HCT116 (cell line): Measurements from ENCODE around the gene SENP8. TPM values are rescaled to one million over a fixed set of nuclear protein-coding genes. Genes with fewer than 3 reads are reported as not detected.

Source experiments
- ATAC-seq: fragments of 200-7000 bp; cut with Tn5 transposase; 2 replicates; pipeline ENCODE4 v1.9.1; 2020; ENCODE audit warnings: mild to moderate bottlenecking, moderate library complexity
- BruUV-seq: library from RNA; stranded (reverse); fragments of 400-500 nt; replicated peaks from 2 replicates; lab custom pipeline; 2021; lab: Mats Ljungman, UMichigan
- CTCF ChIA-PET: fragments of 300-600 bp; sonication (Branson Sonifier 250); formaldehyde crosslinking; loops from one replicate; lab custom pipeline; 2021; ENCODE audit warnings: antibody characterized with exemption; lab: Charles Lee
- POLR2A ChIA-PET: fragments of 300-600, 350-600 bp; sonication (Branson Sonifier 250); formaldehyde crosslinking; loops from one replicate; lab custom pipeline; 2021; ENCODE audit warnings: antibody characterized with exemption; lab: Charles Lee
- RAD21 ChIA-PET, 2 experiments: fragments of 300-600 bp; sonication (Branson Sonifier 250); formaldehyde crosslinking; loops; one replicate each; lab custom pipeline; 2023; ENCODE audit warnings: low total read pairs in 2 of 2; ENCODE audit not compliant: uncharacterized antibody in 2 of 2, unreplicated experiment in 2 of 2, low non-redundant PET in 1 of 2; lab: Charles Lee
- DNase-seq: peaks from one replicate; pipeline ENCODE4 v3.0.0-alpha.2; 2010; ENCODE audit warnings: low read depth, low spot score
- H2AFZ ChIP-seq: fragments of 200-600 bp; shearing (Covaris generic), sonication (generic); 2 replicates; pipeline ENCODE4 v1.6.1; 2017; ENCODE audit warnings: low read depth, mixed run types, mixed read lengths, antibody characterized with exemption, low read length; ENCODE audit not compliant: poor library complexity, severe bottlenecking
- H3K27ac ChIP-seq: 2 replicates; pipeline ENCODE4 v1.5.1; 2012; ENCODE audit warnings: low read depth, low read length
- H3K27me3 ChIP-seq: fragments of 200-600 bp; sonication (generic); 2 replicates; pipeline ENCODE4 v1.6.1; 2016; ENCODE audit warnings: mixed run types, low read length, mixed read lengths; ENCODE audit not compliant: insufficient read depth
- H3K36me3 ChIP-seq, 2 experiments: fragments of 200-500 bp in 1 of 2; fragments of 200-600 bp in 1 of 2; sonication (Bioruptor generic) in 1 of 2; sonication (generic) in 1 of 2; 2 replicates each; pipeline versions ENCODE4 v1.5.1 to v1.6.1; 2014 to 2016; ENCODE audit warnings: low read length in 2 of 2, inconsistent platforms in 1 of 2, mixed read lengths in 1 of 2, mixed run types in 1 of 2; ENCODE audit not compliant: insufficient read depth in 2 of 2, control insufficient read depth in 1 of 2
- H3K4me1 ChIP-seq, 2 experiments: fragments of 200-600 bp in 1 of 2; sonication (generic) in 1 of 2; 2 replicates each; pipeline versions ENCODE4 v1.5.1 to v1.6.1; 2012 to 2017; ENCODE audit warnings: low read length in 2 of 2, inconsistent platforms in 1 of 2, mild to moderate bottlenecking in 1 of 2, mixed read lengths in 1 of 2, mixed run types in 1 of 2, moderate library complexity in 1 of 2; ENCODE audit not compliant: insufficient read depth in 2 of 2, control insufficient read depth in 1 of 2
- H3K4me2 ChIP-seq: fragments of 200-600 bp; sonication (generic); 2 replicates; pipeline ENCODE4 v1.6.1; 2017; ENCODE audit warnings: mixed run types, low read length, mixed read lengths
- H3K4me3 ChIP-seq, 2 experiments: fragments of 200-600 bp in 1 of 2; sonication (generic) in 1 of 2; replicated peaks in 1 of 2; 2 replicates each; pipeline ENCODE4 v1.5.1; 2011 to 2016; ENCODE audit warnings: low read length in 2 of 2, control low read depth in 1 of 2, low read depth in 1 of 2, mild to moderate bottlenecking in 1 of 2, mixed read lengths in 1 of 2, mixed run types in 1 of 2
- H3K79me2 ChIP-seq: fragments of 200-600 bp; sonication (generic); 2 replicates; pipeline ENCODE4 v1.6.1; 2017; ENCODE audit warnings: mild to moderate bottlenecking, mixed run types, low read length, moderate library complexity, mixed read lengths; ENCODE audit not compliant: insufficient read depth
- H3K9ac ChIP-seq: fragments of 200-600 bp; sonication (generic); 2 replicates; pipeline ENCODE4 v1.6.1; 2016; ENCODE audit warnings: low read length, mixed read lengths
- H3K9me2 ChIP-seq: fragments of 200-600 bp; sonication (generic), shearing (Covaris generic); 2 replicates; pipeline ENCODE4 v1.6.1; 2017; ENCODE audit warnings: mixed run types, mild to moderate bottlenecking, moderate library complexity; ENCODE audit not compliant: insufficient read depth
- H3K9me3 ChIP-seq, 2 experiments: fragments of 200-500 bp in 1 of 2; fragments of 200-600 bp in 1 of 2; sonication (Bioruptor generic) in 1 of 2; sonication (generic) in 1 of 2; 2 replicates each; pipeline ENCODE4 v1.6.1; 2014 to 2017; ENCODE audit warnings: low read length in 2 of 2, mixed read lengths in 2 of 2, inconsistent platforms in 1 of 2, low read depth in 1 of 2, mild to moderate bottlenecking in 1 of 2, mixed run types in 1 of 2, moderate library complexity in 1 of 2; ENCODE audit not compliant: control insufficient read depth in 1 of 2, insufficient read depth in 1 of 2
- H4K20me1 ChIP-seq: fragments of 200-600 bp; sonication (generic), shearing (Covaris generic); 2 replicates; pipeline ENCODE4 v1.6.1; 2017; ENCODE audit warnings: mixed run types, mild to moderate bottlenecking, moderate library complexity; ENCODE audit not compliant: insufficient read depth
- ATF3 ChIP-seq: IDR thresholded peaks from 2 replicates; pipeline ENCODE4 v1.6.1; 2012
- CBX3 ChIP-seq: IDR thresholded peaks from 2 replicates; pipeline ENCODE4 v1.6.1; 2012; ENCODE audit warnings: low read depth
- CEBPB ChIP-seq: IDR thresholded peaks from 2 replicates; pipeline ENCODE4 v1.6.1; 2012; ENCODE audit warnings: low read depth
- ELF1 ChIP-seq: IDR thresholded peaks from 2 replicates; pipeline ENCODE4 v1.6.1; 2012; ENCODE audit warnings: low read depth, borderline replicate concordance
- EZH2 ChIP-seq: fragments of 200-600 bp; sonication (generic); IDR thresholded peaks from 2 replicates; pipeline ENCODE4 v1.6.1; 2017; ENCODE audit warnings: antibody characterized with exemption, mixed run types
- FOSL1 ChIP-seq: IDR thresholded peaks from 2 replicates; pipeline ENCODE4 v1.6.1; 2012; ENCODE audit warnings: low read depth
- MAX ChIP-seq: IDR thresholded peaks from 2 replicates; pipeline ENCODE4 v1.6.1; 2012
- POLR2A ChIP-seq: IDR thresholded peaks from 2 replicates; pipeline ENCODE4 v1.7.0; 2011; ENCODE audit warnings: borderline replicate concordance; ENCODE audit not compliant: insufficient read depth, insufficient read length; ENCODE audit errors: extremely low read depth
- POLR2AphosphoS5 ChIP-seq: IDR thresholded peaks from 2 replicates; pipeline ENCODE4 v1.6.1; 2011; ENCODE audit warnings: mild to moderate bottlenecking, low read depth, low read length, moderate library complexity
- TCF7L2 ChIP-seq: IDR thresholded peaks from 2 replicates; pipeline ENCODE4 v1.7.0; 2011; ENCODE audit warnings: borderline replicate concordance, inconsistent platforms; ENCODE audit not compliant: insufficient read depth, insufficient read length; ENCODE audit errors: extremely low read depth
- YY1 ChIP-seq: IDR thresholded peaks from 2 replicates; pipeline ENCODE4 v1.6.1; 2011; ENCODE audit warnings: low read length, low read depth, moderate library complexity, mild to moderate bottlenecking; ENCODE audit not compliant: insufficient replicate concordance; ENCODE audit errors: extremely low read depth
- ZBTB33 ChIP-seq: IDR thresholded peaks from 2 replicates; pipeline ENCODE4 v1.6.1; 2011; ENCODE audit warnings: mild to moderate bottlenecking, low read length, moderate library complexity; ENCODE audit not compliant: insufficient replicate concordance; ENCODE audit errors: extremely low read depth
- ZFX ChIP-seq: fragments of 450-650 bp; IDR thresholded peaks from 2 replicates; pipeline ENCODE4 v1.6.1; 2017
- intact Hi-C: fragments of 100-400 bp; cut with micrococcal nuclease; formaldehyde crosslinking; loops from 2 replicates; pipeline ENCODE4 v1.10.0; 2022
- total RNA-seq: library from RNA; stranded (reverse); gene quantifications from one replicate; pipeline ENCODE4 v1.2.1, GENCODE V29; 2021; ENCODE audit not compliant: unreplicated experiment

SENP8 gene
- total RNA-seq, 1 experiment from 2014 or later, result 3.8 TPM

GRCh38 chr15:72141171-72142084, 23.2 kb downstream of the SENP8 start:
- no peaks in the 10 kb centered on the region for H3K9me2 ChIP-seq
- DNase-seq, result no peak
- no peaks in the 10 kb centered on the region for H3K36me3 ChIP-seq
- no peaks in the 10 kb centered on the region for H4K20me1 ChIP-seq
- H3K4me2 ChIP-seq, result no peak overlapping the region
- no TSS peak for BruUV-seq
- TF ChIP-seq POLR2A, result no peak
- no peak for TF ChIP-seq ZFX
- TF ChIP-seq EZH2, result no peak
- no peak for TF ChIP-seq CBX3
- TF ChIP-seq YY1, result no peak
- TF ChIP-seq FOSL1, result no peak
- TF ChIP-seq POLR2AphosphoS5, result no peak
- no peak for TF ChIP-seq MAX
- TF ChIP-seq TCF7L2, result no peak
- no peaks in the 10 kb centered on the region for H3K4me1 ChIP-seq
- no peaks in the 10 kb centered on the region for H3K9me3 ChIP-seq
- H3K79me2 ChIP-seq, result no peaks in the 10 kb centered on the region
- ChIA-PET RAD21 (no interaction called here), POLR2A (no interaction called here), CTCF (interaction anchor here (0.5 kb wide), 1 partner anchor 11 kb away, joined by 4 read pairs; no protein-coding TSS in a partner anchor)
- no peaks in the 10 kb centered on the region for H3K27me3 ChIP-seq
- H2AFZ ChIP-seq, result no peak overlapping the region
- no peak for ATAC-seq
- H3K9ac ChIP-seq, result no peak overlapping the region
- no peak overlapping the region for H3K27ac ChIP-seq
- intact Hi-C loops, result no loop called here
- no peak overlapping the region for H3K4me3 ChIP-seq

- Histone ChIP-seq H2AFZ (no peak overlapping the region), H4K20me1 (no peaks in the 10 kb centered on the region), H3K4me3 (no peak overlapping the region), H3K27ac (no peak overlapping the region), H3K4me2 (no peak overlapping the region), H3K36me3 (no peaks in the 10 kb centered on the region), H3K27me3 (no peaks in the 10 kb centered on the region), H3K9me2 (no peaks in the 10 kb centered on the region), H3K4me1 (no peaks in the 10 kb centered on the region), H3K79me2 (no peaks in the 10 kb centered on the region), H3K9ac (no peak overlapping the region), H3K9me3 (no peaks in the 10 kb centered on the region)
- ChIA-PET CTCF (no interaction called here), POLR2A (interaction anchor here (0.6 kb wide), 1 partner anchor 28 kb away, joined by 4 read pairs; the partner anchor contains the start of gene SENP8), RAD21 (no interaction called here)
- BruUV-seq, result no TSS peak
- ATAC-seq (no peak), DNase-seq (no peak)
- intact Hi-C loops, result no loop called here
- TF ChIP-seq ATF3 (no peak), POLR2A (no peak), TCF7L2 (no peak), CBX3 (no peak), MAX (no peak), ZBTB33 (no peak), EZH2 (no peak), ELF1 (no peak), CEBPB (no peak)
Observed at GRCh38 chr15:72146221-72146620, 28.0 kb downstream of the SENP8 start.
